Activated naive CD4-positive, alpha-beta T cell (primary cell): ENCODE measurements around the gene ADAMTS17.

ENCODE experiments used
- DNase-seq, 4 experiments: peaks; one replicate each; lab custom pipeline; 2025; lab: John Stamatoyannopoulos, UW

The ADAMTS17 gene

GRCh38 chr15:100111125-100112060 lies 230.4 kb downstream of the ADAMTS17 start:
- no peak for DNase-seq

GRCh38 chr15:100109486-100110035 lies 232.2 kb downstream of the ADAMTS17 start:
- DNase-seq, result no peak

GRCh38 chr15:100108846-100109245 lies 232.9 kb downstream of the ADAMTS17 start:
- DNase-seq, result no peak

GRCh38 chr15:100108346-100108745 lies 233.4 kb downstream of the ADAMTS17 start:
- no peak for DNase-seq

GRCh38 chr15:100107606-100108225 lies 234.1 kb downstream of the ADAMTS17 start:
- no peak for DNase-seq

- no peak for DNase-seq
Observed at GRCh38 chr15:100107151-100107550, 234.6 kb downstream of the ADAMTS17 start.

- no peak for DNase-seq
Observed at GRCh38 chr15:100106732-100107131, 235.0 kb downstream of the ADAMTS17 start.

- DNase-seq, result no peak
Observed at GRCh38 chr15:100105101-100105500, 236.7 kb downstream of the ADAMTS17 start.

GRCh38 chr15:100104245-100104644 lies 237.5 kb downstream of the ADAMTS17 start:
- no peak for DNase-seq

GRCh38 chr15:100103828-100104227 lies 237.9 kb downstream of the ADAMTS17 start:
- DNase-seq, result no peak

- DNase-seq, result no peak
Observed at GRCh38 chr15:100101426-100102089, 240.2 kb downstream of the ADAMTS17 start.

- no peak for DNase-seq
Observed at GRCh38 chr15:100100926-100101325, 240.8 kb downstream of the ADAMTS17 start.

- no peak for DNase-seq
Observed at GRCh38 chr15:100099976-100100375, 241.8 kb downstream of the ADAMTS17 start.

GRCh38 chr15:100098705-100099104 lies 243.1 kb downstream of the ADAMTS17 start:
- no peak for DNase-seq

GRCh38 chr15:100097342-100098127 lies 244.2 kb downstream of the ADAMTS17 start:
- DNase-seq, result no peak

- no peak for DNase-seq
Observed at GRCh38 chr15:100096700-100097099, 245.1 kb downstream of the ADAMTS17 start.

GRCh38 chr15:100096248-100096600 lies 245.6 kb downstream of the ADAMTS17 start:
- no peak for DNase-seq

GRCh38 chr15:100095541-100096247 lies 246.1 kb downstream of the ADAMTS17 start:
- DNase-seq, result no peak

GRCh38 chr15:100094127-100094510 lies 247.7 kb downstream of the ADAMTS17 start:
- no peak for DNase-seq

GRCh38 chr15:100093211-100094126 lies 248.3 kb downstream of the ADAMTS17 start:
- no peak for DNase-seq
